Measurements from ENCODE around the gene SCN10A.

The SCN10A gene

DNA sequence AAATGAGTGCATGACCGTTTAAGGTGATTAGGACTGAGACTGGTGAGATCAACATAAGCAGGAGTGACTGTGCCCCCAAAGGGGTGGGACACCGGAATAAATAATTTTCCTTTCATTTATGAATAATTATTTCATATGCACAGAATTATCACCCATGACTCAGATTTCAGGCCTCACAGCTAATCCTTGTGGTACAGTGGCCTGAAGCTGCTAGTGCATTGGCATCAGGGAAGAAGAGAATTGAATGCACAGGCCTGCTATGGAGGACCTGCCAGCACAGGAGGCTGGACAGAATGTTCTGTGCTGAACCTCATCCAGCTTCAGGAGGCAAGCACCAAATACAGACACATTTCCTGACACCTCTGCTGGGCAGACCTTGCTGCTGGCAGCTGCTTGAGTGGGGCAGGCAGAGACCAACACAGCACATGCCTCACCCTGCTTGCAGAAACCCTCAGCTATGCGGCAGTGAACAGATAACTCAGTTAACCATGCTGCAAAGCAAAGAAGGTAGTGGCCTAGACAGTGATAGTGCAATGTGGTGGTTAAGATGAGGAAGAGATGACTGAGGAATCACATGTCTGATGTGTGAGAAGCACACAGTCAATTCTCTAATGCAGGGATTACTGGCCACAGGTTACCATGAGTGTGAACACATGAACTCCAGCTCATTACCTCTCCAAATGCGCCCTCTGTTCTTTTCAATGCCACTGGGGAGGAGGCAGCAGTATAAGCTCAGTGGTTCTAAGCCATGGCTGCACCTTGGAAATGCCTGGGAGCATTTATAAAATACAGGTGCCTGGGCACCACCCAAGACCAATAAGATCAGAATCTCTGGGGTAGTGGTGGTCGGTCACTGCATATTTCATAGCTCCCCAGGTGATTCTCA, 98.4 kb downstream of the SCN10A start:
- DNase-seq = no peak

DNA sequence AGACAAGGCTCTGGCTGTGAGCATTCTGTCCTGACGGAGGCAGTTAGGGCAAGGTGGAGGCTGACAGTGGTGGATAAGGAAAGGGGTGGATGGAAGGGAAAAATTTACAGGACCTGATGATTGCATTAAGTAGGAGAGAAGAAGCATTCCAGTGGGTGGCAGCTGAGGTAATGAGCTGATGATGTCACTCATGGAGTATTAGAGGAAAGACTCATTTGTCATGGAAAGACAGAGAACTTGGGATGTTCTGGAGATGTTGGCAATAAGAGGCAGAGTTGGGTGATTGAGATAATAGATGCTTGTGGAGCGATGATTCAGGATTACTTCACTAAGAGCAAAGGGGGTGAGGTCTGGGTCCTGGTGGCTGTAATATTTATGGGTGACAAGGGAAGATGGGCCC, 102.9 kb downstream of the SCN10A start:
- DNase-seq = no peak

DNA sequence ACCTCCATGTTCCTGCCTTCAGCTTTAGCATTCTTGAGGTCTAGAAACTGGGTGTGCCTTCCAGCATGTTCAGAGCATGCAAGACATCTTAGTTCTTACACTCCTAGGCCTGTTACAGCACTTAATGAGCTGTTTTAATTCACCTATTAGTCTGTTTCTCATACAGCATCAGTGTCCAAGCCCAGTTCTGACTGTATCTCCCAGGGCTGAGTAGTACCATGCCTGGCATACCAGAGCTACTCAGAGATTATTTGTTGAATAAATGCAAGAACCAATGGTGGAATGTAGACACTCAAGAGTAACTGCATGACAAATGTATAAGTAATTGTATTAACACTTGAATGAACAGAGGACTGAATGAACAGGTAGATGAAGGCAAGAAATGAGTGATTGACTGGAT, 104.7 kb downstream of the SCN10A start:
- no peak for DNase-seq

DNA sequence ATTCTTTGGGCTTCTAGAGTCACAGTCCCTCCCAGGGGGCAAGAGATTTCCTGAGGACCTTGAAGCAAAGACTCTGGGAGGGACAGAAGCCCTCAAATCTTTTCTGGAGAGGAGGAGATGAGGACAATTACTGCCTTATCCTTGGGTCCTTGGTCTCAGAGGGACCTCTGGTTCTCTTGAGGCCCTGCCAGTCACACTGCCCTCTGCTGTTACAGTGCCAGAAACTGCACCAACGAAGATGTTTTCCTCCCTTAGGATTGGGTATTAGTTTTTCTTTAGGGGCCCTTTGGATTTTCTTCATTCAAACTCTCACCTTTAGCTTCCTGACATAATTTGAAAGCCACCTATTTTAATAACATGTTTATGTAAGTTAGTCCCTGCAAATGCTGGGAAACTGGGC, 108.3 kb downstream of the SCN10A start:
- no peak for DNase-seq

DNA sequence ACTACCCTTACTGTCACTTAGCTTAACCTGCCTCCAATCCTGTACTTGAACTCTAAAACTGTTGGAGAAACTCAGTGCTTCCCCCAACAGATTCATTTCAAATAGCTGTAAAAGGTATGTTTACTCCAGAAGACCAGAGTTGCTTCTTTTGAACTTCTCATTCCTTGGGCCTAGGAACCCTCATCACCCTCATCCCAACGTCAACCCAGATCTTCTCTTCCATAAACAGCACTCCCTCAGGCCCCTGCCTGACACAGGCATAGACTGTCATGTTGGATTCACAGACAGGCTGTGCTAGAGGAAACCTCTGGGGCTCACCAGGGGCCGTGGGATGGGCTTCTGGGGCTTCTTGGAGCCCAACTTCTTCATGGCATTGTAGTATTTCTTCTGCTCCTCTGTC, 109.1 kb downstream of the SCN10A start:
- DNase-seq = no peak

DNA sequence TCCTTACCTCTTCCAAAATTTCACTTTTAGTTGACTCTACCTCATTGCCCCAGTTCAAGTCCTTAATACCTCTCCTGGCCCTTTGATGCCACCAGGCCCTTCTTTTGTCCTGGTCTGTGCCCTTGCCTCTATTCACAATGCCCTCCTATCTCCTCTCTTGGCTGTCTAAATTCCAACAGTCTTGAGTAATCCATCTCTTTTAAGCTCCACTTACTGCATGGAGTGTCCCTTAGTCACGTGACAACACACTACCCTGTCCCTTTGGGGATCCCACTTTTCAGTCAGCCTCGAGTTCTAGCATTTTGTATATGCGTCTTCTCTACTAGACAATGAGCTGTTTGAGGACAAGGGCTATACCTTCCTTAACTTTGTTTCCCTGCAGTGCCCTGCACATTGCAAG, 113.8 kb downstream of the SCN10A start:
- DNase-seq = no peak

DNA sequence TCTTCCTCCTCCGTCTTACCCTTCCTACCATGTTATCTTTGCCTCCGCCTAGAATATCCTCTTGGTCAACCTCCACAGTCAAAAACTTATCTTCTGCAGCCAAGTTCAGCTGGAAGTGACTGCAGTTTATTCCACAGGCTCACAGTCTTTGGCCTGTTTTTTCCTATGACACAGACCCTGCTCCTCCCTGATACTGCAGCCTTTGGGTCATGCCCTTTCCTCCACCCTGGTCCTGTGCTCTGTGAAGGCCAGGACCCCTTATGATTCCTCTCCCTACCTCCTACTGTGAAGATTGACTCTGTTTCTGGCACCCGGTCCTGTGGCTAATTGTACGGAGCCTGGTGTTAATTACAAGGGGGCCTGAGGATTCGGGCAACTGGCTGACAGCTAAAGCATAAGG, 117.3 kb downstream of the SCN10A start:
- DNase-seq = no peak

DNA sequence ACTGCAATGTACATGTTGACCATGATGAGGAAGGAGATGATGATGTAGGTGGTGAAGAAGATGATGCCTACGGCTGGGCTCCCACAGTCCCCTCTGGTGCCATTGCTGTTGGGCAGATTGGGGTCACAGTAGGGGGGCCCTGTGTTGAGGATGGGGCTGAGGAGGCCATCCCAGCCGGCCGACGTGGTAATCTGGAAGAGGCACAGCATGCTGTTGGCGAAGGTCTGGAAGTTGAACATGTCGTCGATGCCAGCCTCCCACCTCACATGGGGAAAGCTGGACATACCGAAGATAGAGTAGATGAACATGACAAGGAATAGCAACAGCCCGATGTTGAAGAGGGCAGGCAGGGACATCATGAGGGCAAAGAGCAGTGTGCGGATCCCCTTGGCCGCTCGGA, 118.0 kb downstream of the SCN10A start:
- no peak for DNase-seq

DNA sequence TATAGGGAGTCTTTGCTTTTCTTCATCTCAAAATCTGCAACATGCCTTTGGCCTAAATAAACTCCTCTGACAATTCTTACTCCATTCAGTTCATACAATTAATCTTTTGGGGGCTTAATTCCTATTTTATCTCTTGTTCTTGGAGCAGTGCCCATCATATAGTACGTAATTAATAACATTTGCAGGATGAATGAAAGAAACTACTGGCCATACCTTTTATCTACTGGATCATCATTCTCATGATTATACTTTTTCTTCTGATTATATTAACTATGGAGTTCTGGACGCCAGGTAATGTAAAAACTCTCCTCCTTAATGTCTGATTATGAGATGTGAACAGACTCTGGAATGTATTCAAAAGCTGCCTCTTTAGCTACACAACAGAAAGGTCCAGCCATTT, 120.0 kb downstream of the SCN10A start:
- no peak for DNase-seq

DNA sequence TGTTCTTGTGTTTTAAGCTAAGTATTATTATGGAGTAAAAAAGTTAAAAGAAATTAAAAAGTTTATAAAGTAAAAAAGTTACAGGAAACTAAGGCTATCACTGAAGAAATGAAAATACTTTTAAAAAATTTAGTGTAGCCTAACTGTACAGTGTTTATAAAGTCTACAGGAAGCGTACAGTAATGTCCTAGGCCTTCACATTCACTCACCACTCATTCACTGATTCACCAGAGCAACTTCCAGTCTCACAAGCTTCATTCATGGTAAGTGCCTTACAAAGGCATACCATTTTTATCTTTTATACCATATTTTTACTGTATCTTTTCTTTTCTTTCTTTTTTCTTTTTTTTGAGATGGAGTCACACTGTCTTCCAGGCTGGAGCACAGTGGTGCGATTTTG, 125.8 kb downstream of the SCN10A start:
- DNase-seq = no peak

DNA sequence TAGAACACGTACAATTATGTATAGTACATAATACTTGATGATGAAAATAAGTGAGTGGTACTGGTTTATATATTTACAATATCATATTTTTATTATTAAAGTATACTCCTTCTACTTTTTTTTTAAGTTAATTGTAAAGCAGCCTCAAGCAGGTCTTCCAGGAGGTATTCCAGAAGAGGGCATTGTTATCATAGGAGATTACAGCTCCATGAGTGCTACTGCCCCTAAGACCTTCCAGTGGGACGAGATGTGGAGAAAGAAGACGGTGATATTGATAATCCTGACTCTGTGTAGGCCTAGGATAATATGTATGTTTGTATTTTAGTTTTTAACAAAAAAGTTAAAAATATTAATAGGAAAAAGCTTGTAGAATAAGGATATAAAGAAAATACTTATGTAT, 126.2 kb downstream of the SCN10A start:
- no peak for DNase-seq

DNA sequence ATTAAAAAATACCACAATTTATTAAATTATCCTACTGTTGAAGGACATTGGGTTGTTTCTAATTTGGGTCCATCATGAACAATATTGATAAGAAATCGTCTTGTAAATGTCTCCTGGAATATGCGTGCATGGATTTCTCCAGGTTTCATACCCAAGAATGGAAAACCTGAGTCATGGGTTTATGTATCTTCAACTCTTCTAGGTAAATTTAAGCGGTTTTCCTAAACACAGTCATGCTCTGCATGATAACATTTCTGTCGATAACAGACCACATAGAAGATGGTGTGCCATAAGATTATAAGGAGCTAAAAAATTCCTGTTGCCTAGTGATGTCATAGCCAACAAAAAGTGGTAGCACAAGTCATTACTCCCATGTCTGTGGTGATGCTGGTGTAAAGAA, 126.7 kb downstream of the SCN10A start:
- no peak for DNase-seq

DNA sequence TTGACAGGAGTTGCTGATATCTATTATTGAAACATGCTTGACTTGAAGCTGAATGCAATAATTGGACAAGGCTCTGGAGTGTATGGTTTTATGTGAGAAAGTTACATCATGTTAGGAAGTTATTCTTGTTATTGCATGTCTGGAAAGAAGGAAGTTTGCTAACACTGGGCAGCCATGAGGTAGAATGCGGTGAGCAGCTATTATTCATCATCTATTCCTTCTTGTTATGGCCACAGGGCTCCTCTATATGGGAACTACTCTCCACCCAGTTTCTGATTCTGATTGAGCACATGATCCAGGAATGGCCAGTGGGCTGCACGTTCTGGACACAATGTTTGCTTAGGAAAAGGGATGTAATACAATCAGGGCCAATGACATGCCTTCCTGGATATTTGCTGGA, 128.7 kb downstream of the SCN10A start:
- no peak for DNase-seq

DNA sequence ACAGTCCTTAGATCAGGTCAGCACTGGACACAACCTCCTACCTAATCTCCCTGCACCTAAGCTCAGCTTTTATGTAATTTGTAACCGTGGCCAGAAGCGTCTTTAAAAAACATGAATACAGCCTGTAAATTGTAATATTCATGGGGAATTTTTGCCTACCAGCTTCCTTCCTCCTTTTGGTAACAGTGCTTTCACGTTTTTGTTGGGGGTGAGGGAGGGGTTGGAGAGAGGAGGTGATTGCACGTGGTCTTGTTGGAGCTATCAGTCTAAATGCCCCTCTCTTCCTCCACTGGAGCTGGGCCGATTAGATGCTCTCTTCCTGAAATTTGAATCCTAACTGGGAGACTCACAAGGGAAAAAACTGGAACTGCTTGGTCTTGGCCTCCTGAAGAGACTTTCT, 131.5 kb downstream of the SCN10A start:
- no peak for DNase-seq

DNA sequence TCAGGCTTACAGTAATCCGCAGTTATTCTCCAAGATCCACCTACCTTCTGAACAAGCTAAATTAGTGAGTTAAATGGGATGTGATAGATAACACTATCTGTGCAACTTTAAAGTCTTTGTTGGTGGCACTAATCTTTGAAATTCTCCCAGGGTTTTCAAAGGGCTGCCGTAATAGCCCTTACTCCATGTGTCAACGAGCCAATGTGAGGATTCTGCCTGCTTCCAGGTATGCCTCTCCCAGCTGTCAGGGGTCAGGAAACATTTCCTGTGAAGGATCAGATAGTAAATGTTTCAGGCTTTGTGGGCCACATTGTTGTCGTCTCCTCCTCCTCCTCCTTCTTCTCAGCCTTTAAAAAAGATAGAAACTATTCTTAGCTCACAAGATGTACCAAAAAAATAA, 146.3 kb downstream of the SCN10A start:
- no peak for DNase-seq

DNA sequence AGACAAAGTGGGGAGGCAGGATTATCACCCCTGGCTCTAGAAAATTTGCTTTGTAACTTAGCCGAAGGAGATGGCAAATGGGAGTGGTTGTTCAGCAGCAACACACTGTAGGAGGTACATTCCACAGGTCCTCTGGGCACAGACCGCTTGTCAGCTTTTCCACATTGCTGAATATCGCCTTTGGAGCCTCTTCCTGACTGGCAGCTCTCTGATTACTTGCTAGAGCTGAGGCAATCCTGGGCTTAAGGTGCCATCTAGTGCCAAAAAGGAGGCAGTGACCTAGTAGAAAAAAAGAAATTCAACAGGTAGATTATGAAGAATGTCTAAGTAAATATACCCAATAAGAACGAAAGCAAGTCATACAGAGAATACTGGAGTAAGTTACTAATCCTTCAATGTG, 153.5 kb downstream of the SCN10A start:
- DNase-seq = no peak

DNA sequence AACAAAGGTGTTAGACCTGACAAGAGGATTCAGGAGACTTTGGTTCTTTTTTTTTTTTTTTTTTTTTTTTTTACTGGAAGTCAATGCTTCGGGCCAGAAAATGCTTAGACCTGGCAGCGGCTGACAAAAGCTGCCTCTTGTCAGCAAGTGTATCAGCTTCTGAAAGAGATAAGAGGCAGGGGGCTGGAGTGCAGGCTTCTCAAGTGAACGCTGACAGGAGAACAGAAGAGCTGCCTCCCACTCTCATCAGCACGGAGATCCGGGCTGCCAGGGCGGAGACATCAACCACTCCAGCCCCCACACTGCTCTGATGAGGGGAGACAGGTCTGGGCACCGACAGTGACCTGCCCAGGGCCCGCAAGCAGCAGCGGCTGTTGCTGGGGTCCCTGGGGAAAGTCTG, 157.2 kb downstream of the SCN10A start:
- no peak for DNase-seq

DNA sequence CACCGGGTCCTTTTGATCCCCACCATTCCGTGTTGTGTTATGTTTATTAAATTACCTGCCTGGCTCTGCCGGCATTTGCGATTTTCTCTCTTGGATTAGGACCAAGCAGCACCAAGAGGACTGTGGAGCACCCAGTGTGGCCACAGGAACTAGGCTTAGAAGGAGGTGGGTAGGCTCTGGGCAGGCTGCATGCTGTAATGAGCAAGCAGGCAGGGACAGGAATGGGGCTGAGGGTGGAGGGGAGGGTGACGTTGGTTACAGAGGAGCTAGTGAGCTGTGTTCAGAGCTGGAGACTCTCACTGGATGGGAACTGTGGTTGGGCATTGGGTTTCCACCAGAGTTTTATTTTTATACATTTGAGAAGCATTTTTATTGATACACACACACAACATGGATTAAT, 158.6 kb downstream of the SCN10A start:
- no peak for DNase-seq

DNA sequence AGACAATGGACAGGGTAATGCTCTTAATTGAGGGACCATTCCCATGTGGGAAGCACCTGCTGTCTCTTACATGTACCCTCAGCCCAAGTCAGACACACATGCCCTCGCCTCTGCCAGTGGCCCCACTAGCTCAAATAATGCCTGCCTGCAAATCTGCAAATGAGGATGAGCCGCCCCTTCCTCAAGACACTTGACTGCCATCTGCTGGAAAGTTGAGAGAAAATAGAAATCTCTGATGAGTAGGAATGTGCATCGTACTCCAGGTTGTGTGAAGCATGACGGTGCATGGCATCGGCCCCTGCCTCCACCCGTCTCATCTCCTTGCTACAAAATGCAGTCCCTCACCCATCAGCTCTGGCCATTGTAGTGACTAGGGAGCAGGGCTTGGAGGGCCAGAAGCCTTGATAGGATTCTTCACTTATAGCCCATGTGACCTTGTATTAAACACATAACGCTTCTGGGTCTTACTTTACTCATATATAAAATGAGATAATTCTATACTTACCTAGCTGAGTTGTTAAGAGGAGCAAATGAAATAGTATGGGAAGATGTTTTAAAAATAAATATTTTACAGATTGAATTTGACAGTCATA, 160.2 kb downstream of the SCN10A start:
- DNase-seq = no peak

DNA sequence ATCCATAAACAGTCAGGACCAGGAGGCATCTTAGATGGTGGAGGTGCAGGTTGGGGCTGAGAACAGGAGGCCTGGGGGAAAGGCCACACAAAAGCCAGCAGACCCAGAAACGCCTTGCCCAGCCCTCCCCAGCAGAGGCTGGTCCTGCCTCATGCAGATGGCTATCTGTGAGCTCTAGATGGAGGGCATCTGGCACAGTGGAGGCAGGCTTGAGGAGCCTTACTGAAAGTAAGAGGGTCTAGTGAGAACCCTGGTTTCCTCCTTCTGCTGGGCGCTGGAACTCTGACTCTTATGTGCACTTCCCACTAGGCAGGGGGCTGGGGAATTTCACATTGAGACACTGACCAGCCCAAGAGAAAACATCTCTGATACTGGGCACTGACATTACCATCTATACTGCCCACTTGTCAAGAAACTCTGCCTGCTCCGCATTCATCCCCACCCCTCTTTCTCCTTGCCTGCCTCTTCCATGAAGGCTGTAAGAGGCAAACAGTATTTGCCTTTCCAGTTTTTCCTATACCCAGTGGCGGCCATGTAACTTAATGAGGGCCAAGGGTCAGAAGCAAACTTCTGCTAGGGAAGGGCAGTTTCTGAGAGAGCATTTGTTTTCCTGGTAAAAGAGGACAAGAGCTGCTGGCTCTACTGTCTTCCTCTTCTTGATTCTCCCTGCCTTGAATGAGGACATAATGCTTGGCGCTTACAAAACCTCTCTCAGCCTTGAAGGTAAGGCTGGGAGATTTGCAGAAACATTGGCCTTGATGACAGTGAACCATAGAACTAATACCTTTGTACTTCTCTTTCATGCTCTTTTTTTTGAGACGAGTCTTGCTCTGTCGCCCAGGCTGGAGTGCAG, 162.1 kb downstream of the SCN10A start:
- no peak for DNase-seq

DNA sequence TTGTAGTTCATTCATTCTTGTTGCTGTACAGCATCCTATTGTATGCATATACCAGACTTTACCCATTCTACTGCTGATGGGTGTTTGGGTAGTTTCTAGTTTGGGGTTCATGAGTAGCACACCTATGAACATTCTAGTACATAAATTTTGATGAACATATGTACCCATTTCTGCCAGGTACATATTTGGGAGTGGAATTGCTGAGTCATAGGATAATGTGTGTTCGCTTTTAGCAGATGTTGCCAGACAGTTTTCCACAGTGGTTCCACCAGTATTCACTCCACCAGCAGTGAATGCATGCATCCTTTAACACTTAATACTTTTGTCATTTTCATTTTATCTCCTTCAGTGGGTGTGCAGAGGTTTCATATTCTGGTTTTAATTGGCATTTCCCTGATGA, 163.1 kb downstream of the SCN10A start:
- DNase-seq = no peak

DNA sequence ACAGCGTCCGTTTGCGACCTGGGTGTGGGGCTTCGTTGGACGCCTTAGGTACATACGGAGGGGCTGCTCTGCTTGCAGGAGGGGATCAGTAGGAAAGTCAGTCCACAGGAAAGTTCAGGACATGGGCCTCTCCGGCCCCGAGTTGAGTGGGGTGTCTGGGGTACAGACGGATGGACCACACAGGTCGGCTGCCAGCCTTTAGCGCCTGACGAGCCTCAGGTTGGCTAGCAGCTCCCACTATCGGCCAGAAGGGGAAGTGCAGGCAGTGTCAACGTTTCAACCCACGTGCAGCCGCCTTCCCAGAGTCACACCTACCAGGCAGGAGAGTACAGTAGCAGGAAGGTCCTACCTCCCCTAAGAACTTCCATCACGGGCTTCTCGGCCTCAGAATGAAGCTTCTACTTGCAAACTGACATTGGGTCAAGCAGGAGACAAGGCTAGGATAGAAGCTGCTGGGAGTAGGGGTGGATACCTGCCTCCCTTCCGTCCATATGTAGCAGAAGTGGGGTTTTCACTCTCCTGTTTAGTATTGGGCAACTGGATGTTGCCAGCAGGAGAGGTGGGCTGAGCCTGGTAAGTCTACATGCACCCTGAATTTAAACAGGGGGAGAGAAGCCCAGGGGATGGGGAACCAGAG, 164.7 kb downstream of the SCN10A start:
- DNase-seq = no peak

DNA sequence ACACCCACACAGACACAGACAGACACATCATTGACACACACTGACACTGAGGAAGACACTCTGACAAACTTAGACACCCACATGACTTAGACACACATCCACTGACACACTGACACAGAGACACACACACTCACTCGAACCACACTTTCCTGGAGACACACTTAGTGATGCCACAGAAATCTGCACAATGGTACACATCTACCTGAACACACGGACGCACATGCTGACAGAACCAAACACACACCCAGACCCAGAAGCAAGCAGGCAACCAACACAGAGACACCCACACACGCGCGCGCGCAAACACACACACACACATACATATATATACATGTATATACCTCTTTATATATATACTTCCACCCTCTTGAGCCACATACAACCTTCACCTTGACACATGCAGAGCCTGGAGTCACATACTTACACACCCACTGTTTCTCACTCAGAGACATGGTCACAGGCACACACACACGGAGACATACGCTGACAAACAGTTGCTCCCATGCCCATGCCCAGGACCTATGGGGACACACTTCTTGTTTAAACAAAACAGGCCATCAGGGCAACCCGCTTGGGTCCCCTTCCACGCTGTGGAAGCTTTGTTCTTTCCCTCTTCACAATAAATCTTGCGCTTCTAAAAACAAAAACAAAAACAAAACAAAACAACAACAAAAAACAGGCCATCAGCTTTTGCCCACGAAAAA, 165.6 kb downstream of the SCN10A start:
- no peak for DNase-seq

All from NCI-H510A (cell line).